Measurements from ENCODE around the gene SVBP.

GRCh38 chr1:42780176-42780575 lies 37.0 kb downstream of the SVBP start:
- TF ChIP-seq CTCF (conservative IDR thresholded peaks at IDR 0.05) (no peak), EZH2 (IDR thresholded peaks at IDR 0.05; ENCODE audit: low read depth) (no peak)

Data from PC-9 (cell line).